ENCODE data around the gene PRRG3. TPM values are rescaled to one million over a fixed set of nuclear protein-coding genes. Genes with fewer than 3 reads are reported as not detected.

Gene PRRG3
- total RNA-seq, 1 donor from 2014 or later: 1.9 TPM

- Mint-ChIP-seq H3K4me3 (no peak overlapping the region), H3K9me3 (peaks cover 4% of the 10 kb centered on the region), H3K27me3 (ENCODE audit: insufficient read depth, low read depth) (peaks cover 4% of the 10 kb centered on the region), H3K27ac (no peak overlapping the region), H3K36me3 (no peaks in the 10 kb centered on the region), H3K4me1 (no peaks in the 10 kb centered on the region)
- Histone ChIP-seq H3F3A (ENCODE audit: low read depth) (no peaks in the 10 kb centered on the region), H3K4me3 (no peak overlapping the region), H3K27ac (no peak overlapping the region), H4K20me1 (ENCODE audit: low read depth) (no peaks in the 10 kb centered on the region), H3K9me3 (ENCODE audit: low read depth) (no peaks in the 10 kb centered on the region), H3K4me2 (no peak overlapping the region), H3K27me3 (no peaks in the 10 kb centered on the region), H3K79me2 (ENCODE audit: low read depth) (no peaks in the 10 kb centered on the region), H3K9ac (no peak overlapping the region), H3K36me3 (no peaks in the 10 kb centered on the region), H3K4me1 (no peaks in the 10 kb centered on the region), H2AFZ (replicated peaks) (no peak overlapping the region)
- no peak for DNase-seq (ENCODE audit: low spot score)
- TF ChIP-seq EZH2 (IDR thresholded peaks at IDR 0.05) (no peak), CTCF (IDR thresholded peaks at IDR 0.05) (no peak), EZH2phosphoT487 (IDR thresholded peaks at IDR 0.05) (no peak)
These were observed 33.9 kb downstream of the PRRG3 start for GRCh38 chrX:151729056-151729725.

GRCh38 chrX:151734446-151734845 is 39.2 kb downstream of the PRRG3 start, which contains the start of gene CNGA2:
Gene CNGA2 (plus strand): TSS chrX:151734746. CDS start chrX:151738484, 3,738 bp downstream.
- Histone ChIP-seq H2AFZ (replicated peaks) (no peak within 1 kb of the TSS), H4K20me1 (ENCODE audit: low read depth) (no peaks in the 10 kb centered on the region), H3K36me3 (no peaks in the 10 kb centered on the region), H3K9ac (no peak within 1 kb of the TSS), H3F3A (ENCODE audit: low read depth) (no peaks in the 10 kb centered on the region), H3K9me3 (ENCODE audit: low read depth) (no peaks in the 10 kb centered on the region), H3K4me3 (no peak within 1 kb of the TSS), H3K4me1 (no peaks in the 10 kb centered on the region), H3K4me2 (no peak within 1 kb of the TSS), H3K79me2 (ENCODE audit: low read depth) (no peaks in the 10 kb centered on the region), H3K27me3 (no peaks in the 10 kb centered on the region), H3K27ac (no peak within 1 kb of the TSS)
- TF ChIP-seq EZH2phosphoT487 (IDR thresholded peaks at IDR 0.05) (no peak), CTCF (IDR thresholded peaks at IDR 0.05) (no peak), EZH2 (IDR thresholded peaks at IDR 0.05) (no peak)
- no peak for DNase-seq (ENCODE audit: low spot score)
- Mint-ChIP-seq H3K27ac (no peak within 1 kb of the TSS), H3K27me3 (ENCODE audit: insufficient read depth, low read depth) (peaks cover 13% of the 10 kb centered on the region), H3K4me3 (no peak within 1 kb of the TSS), H3K36me3 (no peaks in the 10 kb centered on the region), H3K4me1 (no peaks in the 10 kb centered on the region), H3K9me3 (peaks cover 8% of the 10 kb centered on the region)

- Mint-ChIP-seq H3K27me3 (ENCODE audit: insufficient read depth, low read depth) (peaks cover 16% of the 10 kb centered on the region), H3K27ac (no peak overlapping the region), H3K4me1 (no peaks in the 10 kb centered on the region), H3K4me3 (no peak overlapping the region), H3K36me3 (no peaks in the 10 kb centered on the region), H3K9me3 (peaks cover 12% of the 10 kb centered on the region)
- Histone ChIP-seq H3F3A (ENCODE audit: low read depth) (no peaks in the 10 kb centered on the region), H3K36me3 (no peaks in the 10 kb centered on the region), H4K20me1 (ENCODE audit: low read depth) (no peaks in the 10 kb centered on the region), H3K4me2 (no peak overlapping the region), H3K27me3 (no peaks in the 10 kb centered on the region), H3K4me3 (no peak overlapping the region), H3K27ac (no peak overlapping the region), H3K9me3 (ENCODE audit: low read depth) (no peaks in the 10 kb centered on the region), H3K4me1 (no peaks in the 10 kb centered on the region), H3K9ac (no peak overlapping the region), H2AFZ (replicated peaks) (no peak overlapping the region), H3K79me2 (ENCODE audit: low read depth) (no peaks in the 10 kb centered on the region)
- no peak for TF ChIP-seq EZH2phosphoT487 (IDR thresholded peaks at IDR 0.05)
- TF ChIP-seq CTCF (IDR thresholded peaks at IDR 0.05): no peak
- no peak for TF ChIP-seq EZH2 (IDR thresholded peaks at IDR 0.05)
- no peak for DNase-seq (ENCODE audit: low spot score)
These were observed 40.0 kb downstream of the PRRG3 start for GRCh38 chrX:151735219-151735618.
